ENCODE results near the gene SCFD1.

Gene SCFD1

GRCh38 chr14:30759172-30760125 lies 137.3 kb downstream of the SCFD1 start:
- no peak for DNase-seq

GRCh38 chr14:30763891-30764290 lies 141.8 kb downstream of the SCFD1 start:
- no peak for DNase-seq

GRCh38 chr14:30767624-30768023 lies 145.5 kb downstream of the SCFD1 start:
- no peak for DNase-seq

GRCh38 chr14:30768791-30769190 lies 146.7 kb downstream of the SCFD1 start:
- no peak for DNase-seq

GRCh38 chr14:30770376-30770775 lies 148.3 kb downstream of the SCFD1 start:
- DNase-seq = no peak

GRCh38 chr14:30771595-30771994 lies 149.5 kb downstream of the SCFD1 start:
- DNase-seq = no peak

GRCh38 chr14:30779210-30779609 lies 157.1 kb downstream of the SCFD1 start:
- DNase-seq = no peak
